Activated CD4-positive, alpha-beta T cell treated with anti-CD3 and anti-CD28 coated beads, Interleukin-2, Interleukin-6, amounts not matched to agents 100 ng/mL and 50 ng/mL, durations not matched to agents 16 hours and 8 hours (primary cell): ENCODE data around the gene TSPEAR.
"Not testable (repeated sequence)": the region's sequence is repeated elsewhere in the genome, so short reads cannot be mapped to it uniquely, and the experiment has no call there.

ENCODE experiments used
- DNase-seq: peaks from one replicate; pipeline ENCODE4 v3.0.0-alpha.2; 2020

The TSPEAR gene

GRCh38 chr21:44601091-44601490 is 110.3 kb downstream of the TSPEAR start:
- not testable (repeated sequence) for DNase-seq

- not testable (repeated sequence) for DNase-seq
Observed at GRCh38 chr21:44600118-44600978, 111.0 kb downstream of the TSPEAR start, which contains the start of gene KRTAP10-7. TSS of gene KRTAP10-7 (plus strand) at chr21:44600597. CDS start at chr21:44600622, 25 bp downstream.

- no peak for DNase-seq
Observed at GRCh38 chr21:44599264-44600029, 111.9 kb downstream of the TSPEAR start.

- no peak for DNase-seq
Observed at GRCh38 chr21:44598061-44598460, 113.3 kb downstream of the TSPEAR start.

GRCh38 chr21:44596068-44596725 is 115.2 kb downstream of the TSPEAR start:
- DNase-seq = no peak

GRCh38 chr21:44595524-44595923 is 115.8 kb downstream of the TSPEAR start:
- no peak for DNase-seq

GRCh38 chr21:44594406-44594916 is 116.9 kb downstream of the TSPEAR start:
- no peak for DNase-seq

GRCh38 chr21:44593598-44594405 is 117.6 kb downstream of the TSPEAR start:
- no peak for DNase-seq

- no peak for DNase-seq
Observed at GRCh38 chr21:44592446-44593311, 118.7 kb downstream of the TSPEAR start, which contains the start of gene KRTAP10-6. TSS of gene KRTAP10-6 (minus strand) at chr21:44592505. CDS start at chr21:44592484, 21 bp downstream.

- not testable (repeated sequence) for DNase-seq
Observed at GRCh38 chr21:44591801-44592130, 119.6 kb downstream of the TSPEAR start.

- DNase-seq = not testable (repeated sequence)
Observed at GRCh38 chr21:44590897-44591800, 120.2 kb downstream of the TSPEAR start.

GRCh38 chr21:44590311-44590721 is 121.1 kb downstream of the TSPEAR start:
- no peak for DNase-seq

- DNase-seq = no peak
Observed at GRCh38 chr21:44589586-44590305, 121.6 kb downstream of the TSPEAR start.

GRCh38 chr21:44589094-44589493 is 122.3 kb downstream of the TSPEAR start:
- no peak for DNase-seq

GRCh38 chr21:44585892-44586291 is 125.5 kb downstream of the TSPEAR start:
- no peak for DNase-seq

- DNase-seq = peak; percentile 48
Observed at GRCh38 chr21:44583800-44584147, 127.6 kb downstream of the TSPEAR start.

GRCh38 chr21:44583089-44583799 is 128.1 kb downstream of the TSPEAR start:
- DNase-seq = no peak

- DNase-seq = no peak
Observed at GRCh38 chr21:44582055-44582454, 129.3 kb downstream of the TSPEAR start.

GRCh38 chr21:44581158-44581557 is 130.2 kb downstream of the TSPEAR start:
- DNase-seq = no peak
